CD4-positive, alpha-beta T cell treated with Interferon alpha-2 for 1 hour (primary cell): Measurements from ENCODE around the gene PLXNA4.

Experiments
- DNase-seq, 2 donors: peaks; one replicate each; pipeline ENCODE4 v3.0.0-alpha.2; 2020 to 2022

The PLXNA4 gene

GRCh38 chr7:132226957-132227290, 349.3 kb downstream of the PLXNA4 start:
- DNase-seq = no peak

GRCh38 chr7:132226046-132226956, 350.0 kb downstream of the PLXNA4 start:
- DNase-seq = no peak

DNA sequence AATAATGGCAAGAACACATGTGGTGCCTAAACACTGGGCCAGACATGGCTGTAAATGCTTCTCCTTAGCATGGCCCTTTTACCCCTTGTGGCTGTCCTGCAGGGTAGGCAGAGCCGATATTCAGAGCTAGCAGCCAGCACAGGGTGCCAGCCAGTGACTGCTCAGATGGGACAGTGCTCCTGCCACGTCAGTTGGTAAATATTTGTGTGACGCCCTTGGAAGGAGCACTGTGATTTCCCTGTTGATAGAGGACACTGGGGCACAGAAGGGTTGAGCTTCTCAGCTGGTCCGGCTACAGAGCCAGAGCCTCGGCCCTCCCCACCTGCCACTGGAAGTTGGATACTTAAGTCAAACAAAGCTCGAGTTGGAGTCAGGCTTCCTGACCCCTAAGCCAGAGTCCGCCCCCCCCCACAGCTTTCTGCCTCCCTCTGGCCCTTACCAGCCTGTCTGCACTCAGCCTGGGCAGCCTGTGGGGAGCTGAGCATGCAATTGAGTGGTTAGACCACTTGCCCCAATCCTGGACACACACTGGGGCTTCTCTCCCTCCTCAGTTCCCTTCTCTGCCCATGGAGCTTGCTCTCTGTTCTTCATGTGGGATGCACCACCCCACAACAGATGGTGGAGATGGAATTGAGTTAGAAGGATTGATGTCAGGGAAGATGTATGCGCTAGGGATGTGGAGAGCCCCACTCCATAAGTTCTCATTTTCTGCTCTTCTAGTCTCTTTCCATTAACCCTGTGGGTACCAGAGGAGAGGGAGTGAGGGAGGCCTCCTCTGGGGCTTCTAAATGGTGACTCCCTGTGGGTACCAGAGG, 350.8 kb downstream of the PLXNA4 start:
- DNase-seq = no peak

DNA sequence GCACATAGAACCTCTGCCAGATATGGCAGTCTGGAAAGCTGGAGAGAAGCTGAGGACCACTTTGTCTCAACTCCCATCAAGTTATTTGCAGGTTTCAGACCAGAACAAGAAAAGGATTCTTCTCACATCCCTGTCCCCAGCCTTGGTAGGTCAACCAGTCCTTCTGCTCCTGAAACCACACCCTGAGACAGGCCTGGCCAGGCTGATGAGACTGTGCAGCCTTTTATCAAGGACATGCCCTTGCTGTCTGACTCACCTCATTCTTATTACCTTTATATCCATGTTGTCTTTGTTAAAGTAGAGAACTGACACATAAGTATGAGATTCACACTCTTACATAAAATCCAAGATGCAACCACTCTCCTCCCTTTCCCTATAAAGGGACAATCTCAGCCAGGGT, 354.9 kb downstream of the PLXNA4 start:
- no peak for DNase-seq

- no peak for DNase-seq
Observed at GRCh38 chr7:132220060-132220459, 356.2 kb downstream of the PLXNA4 start.

DNA sequence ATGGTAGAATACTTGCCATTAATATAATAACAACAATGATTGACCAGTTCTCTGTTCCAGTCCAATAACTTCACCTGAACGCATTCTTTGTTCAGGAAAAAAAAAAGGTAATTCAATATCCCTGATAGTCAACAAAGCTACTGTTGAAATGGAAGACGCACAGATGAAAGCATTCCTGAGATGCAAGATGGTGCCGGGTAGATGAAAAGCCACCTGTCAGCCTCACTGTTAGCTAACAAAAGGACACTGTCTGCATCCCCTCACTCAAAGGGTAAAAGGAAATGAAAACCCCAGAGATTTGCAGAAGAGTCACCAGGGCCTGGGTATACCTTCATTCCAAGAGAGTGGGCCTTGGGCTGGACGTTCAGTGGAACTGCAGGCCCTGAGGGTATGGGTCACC, 357.4 kb downstream of the PLXNA4 start:
- no peak for DNase-seq

- no peak for DNase-seq
Observed at GRCh38 chr7:132216847-132217525, 359.3 kb downstream of the PLXNA4 start.

DNA sequence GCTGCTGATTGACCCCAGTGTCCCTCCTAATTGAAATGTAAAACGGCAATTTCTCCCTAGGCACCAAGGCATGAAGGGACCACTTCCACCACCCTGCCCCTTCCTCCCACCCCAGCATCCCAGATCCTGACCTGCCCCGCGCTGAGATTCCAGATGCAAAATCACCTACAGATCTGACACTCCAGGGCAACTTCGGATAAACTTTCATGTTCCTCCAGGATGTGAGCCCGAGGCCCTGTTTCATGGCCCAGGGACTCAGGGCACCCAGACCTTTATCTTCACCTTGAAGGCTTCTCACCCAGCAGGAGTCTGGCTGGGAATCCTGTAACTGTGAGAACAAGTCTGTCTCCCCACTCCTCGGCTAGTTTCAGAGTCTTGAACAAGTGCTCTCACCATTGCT, 361.8 kb downstream of the PLXNA4 start:
- DNase-seq = no peak

GRCh38 chr7:132213583-132213982, 362.7 kb downstream of the PLXNA4 start:
- DNase-seq = no peak

DNA sequence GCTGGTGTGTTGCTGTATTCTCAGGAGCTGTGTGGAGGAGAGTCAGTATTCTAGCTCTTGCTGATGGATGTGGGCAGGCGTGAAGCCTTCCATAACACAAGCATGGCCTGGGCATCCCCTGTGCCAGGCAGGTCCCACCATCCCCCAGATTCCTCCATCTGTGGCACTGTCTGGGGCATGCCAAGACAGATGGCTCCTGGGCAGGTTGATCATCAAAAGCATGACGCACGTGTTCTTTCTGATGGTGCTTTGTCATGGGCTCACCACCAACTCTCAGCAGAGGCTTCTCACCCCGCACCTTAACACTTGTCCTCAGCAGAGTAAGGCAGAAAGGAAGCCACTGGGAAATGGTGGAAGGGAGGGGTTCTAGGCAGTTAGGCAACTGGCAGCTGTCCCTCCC, 364.3 kb downstream of the PLXNA4 start:
- no peak for DNase-seq

DNA sequence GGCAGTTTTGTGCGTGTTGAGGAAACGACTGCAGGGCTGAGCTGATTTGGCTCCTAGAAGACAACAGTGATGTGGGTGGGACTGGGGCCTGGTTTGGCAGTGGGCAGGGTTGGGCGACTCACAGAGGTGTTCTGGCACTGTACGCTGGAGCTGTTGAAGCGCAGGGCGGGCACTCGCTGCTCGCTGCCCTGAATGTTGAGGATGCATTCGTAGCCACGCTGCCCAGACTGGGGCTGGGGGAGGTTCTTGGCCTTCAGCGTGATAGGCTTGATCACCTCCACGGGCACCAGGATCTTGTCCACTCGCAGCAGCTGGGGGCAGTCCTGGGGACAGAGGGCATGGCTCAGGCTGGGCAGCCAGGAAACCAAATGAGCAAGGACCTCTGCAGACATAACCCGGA, 365.4 kb downstream of the PLXNA4 start:
- DNase-seq = no peak

- no peak for DNase-seq
Observed at GRCh38 chr7:132207782-132208181, 368.5 kb downstream of the PLXNA4 start.

DNA sequence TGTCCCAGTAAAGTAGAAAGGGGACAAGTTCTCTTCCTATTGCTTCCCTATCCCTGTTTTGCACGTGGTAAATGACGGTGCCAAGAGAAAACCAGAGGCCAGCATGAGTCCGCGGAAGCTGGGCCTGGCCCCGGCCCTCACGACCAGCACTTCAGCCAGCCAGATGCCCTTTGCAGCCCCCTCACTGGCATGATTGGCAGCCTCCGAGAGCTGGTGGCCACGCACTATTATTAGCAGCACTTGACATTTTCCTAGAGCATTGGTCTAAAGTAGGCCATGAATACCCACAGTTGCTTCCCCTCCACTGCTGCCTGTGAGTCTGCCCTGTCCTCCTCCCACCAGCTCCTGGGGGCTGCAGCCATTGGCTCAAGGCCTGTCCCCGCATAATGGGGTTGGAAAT, 369.1 kb downstream of the PLXNA4 start:
- DNase-seq = no peak

- no peak for DNase-seq
Observed at GRCh38 chr7:132206594-132206993, 369.7 kb downstream of the PLXNA4 start.

DNA sequence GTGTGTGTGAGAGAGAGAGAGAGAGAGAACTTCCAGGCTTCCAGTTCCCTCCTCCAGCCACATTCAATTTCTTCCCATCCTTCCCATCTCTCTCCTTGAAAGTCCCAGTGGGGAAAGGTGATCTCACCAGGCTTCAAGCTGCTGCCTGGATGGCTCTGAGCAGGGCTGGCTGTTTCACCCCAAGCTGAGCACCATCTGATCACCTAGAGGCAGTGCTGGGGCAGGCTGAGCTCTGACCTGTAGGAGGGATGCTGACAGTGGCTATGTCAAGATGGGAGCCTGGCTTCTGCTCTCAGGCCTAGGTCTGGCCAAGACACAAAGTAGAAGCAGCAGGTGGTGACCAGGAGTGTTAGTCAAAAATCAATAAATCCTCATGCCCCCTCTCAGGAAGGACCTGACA, 370.8 kb downstream of the PLXNA4 start:
- no peak for DNase-seq

DNA sequence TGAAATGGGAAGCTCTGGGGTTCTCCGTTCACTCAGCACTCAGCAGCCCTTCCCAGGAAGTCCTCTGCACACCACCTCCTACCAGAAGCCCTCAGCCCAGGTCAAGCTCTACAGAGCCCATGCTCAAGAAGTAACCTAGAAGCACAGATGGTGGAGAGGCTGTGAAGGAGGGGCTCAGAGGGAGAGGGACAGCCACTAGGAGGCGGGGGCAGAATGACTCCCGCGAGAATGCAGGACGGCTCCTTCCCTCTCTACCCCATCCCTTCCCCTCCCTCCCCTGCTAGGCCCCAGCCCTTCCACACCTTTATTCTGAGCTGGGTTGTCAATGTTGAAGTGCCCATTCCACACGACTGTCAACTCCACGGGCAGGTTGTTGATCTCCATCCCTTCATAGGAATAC, 373.2 kb downstream of the PLXNA4 start:
- no peak for DNase-seq

GRCh38 chr7:132202541-132202940, 373.7 kb downstream of the PLXNA4 start:
- no peak for DNase-seq

- no peak for DNase-seq
Observed at GRCh38 chr7:132200141-132200540, 376.1 kb downstream of the PLXNA4 start.

DNA sequence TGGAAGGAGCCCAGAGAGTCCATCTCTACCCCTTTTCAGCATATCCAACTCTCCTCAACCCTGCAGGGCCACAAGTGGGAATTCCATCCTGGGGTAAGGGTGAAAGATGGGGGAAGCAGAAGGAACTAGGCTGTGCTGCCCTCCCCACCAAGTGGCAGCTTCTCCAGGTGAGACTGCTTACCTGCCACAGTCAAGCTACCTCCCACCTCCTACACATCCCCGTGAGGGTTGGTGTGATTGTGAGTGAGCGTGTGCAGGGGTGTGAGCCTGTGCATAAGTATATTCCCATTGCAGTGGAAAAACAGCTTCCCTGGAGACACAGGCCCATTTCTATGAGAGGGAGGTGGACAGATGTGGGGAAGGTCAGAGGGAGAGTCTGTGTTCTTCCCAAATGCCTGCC, 376.6 kb downstream of the PLXNA4 start:
- no peak for DNase-seq

DNA sequence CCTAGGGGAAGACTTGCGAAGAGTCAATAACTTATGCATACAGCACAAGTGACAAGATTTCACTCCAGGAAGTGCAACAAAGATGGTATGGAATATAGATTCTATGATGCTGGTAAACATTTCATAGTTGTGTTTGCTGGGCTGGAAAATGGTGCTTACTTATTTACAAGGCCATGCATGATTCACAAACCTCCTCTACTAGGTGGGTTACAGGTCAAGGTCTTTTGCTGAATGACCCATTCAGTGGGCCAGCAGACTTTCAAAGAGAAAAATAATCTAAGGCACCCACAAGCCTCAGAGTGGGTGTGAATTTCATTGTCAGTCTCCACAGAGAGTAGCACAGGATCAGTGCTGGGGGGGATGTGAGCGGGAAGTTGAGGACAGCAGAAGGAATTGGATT, 378.5 kb downstream of the PLXNA4 start:
- DNase-seq = no peak

- DNase-seq = no peak
Observed at GRCh38 chr7:132193898-132194297, 382.4 kb downstream of the PLXNA4 start.

GRCh38 chr7:132192809-132193208, 383.5 kb downstream of the PLXNA4 start:
- no peak for DNase-seq

DNA sequence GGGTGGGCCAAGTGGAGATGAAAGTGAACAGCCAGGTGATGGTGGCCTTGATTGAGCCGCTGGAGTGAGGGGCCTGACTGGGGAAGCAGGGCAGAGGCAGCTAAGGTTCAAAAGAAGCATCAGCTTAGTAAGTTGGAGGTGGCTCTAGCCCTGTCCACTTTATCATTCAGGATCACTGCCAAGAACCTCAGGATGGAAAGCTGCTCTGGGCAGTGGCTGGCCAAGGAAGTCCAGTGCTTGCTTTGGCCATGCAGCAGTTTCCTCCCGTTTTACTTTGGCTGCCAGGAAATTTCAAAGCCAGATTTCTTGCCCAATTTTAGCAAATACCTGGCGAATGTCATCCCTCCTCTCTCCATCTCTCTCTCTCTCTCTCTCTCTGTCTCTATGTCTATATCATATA, 384.9 kb downstream of the PLXNA4 start:
- no peak for DNase-seq

- no peak for DNase-seq
Observed at GRCh38 chr7:132190683-132191082, 385.6 kb downstream of the PLXNA4 start.
